Prostate gland (tissue), 2 donors: ENCODE data around the gene GM2A. TPM values are rescaled to one million over a fixed set of nuclear protein-coding genes. Genes with fewer than 3 reads are reported as not detected.

Experiments used
- DNase-seq: peaks from one replicate; pipeline ENCODE4 v3.0.0-alpha.2; 2019; ENCODE audit warnings: low spot score
- H3K27ac ChIP-seq, 2 donors: fragments of 200-600 bp; sonication (generic); 2 replicates each; pipeline ENCODE4 v1.5.1; 2017 to 2019
- H3K27me3 ChIP-seq: fragments of 200-600 bp; sonication (generic); replicated peaks from 2 replicates; pipeline ENCODE4 v1.5.1; 2019; ENCODE audit not compliant: insufficient read depth
- H3K36me3 ChIP-seq, 2 donors: fragments of 200-600 bp; sonication (generic); 1 replicate in 1 of 2; 2 replicates in 1 of 2; pipeline versions ENCODE4 v1.5.1 to v1.8.1; 2017 to 2019
- H3K4me1 ChIP-seq: fragments of 200-600 bp; sonication (generic); replicated peaks from 2 replicates; pipeline ENCODE4 v1.5.1; 2019
- H3K4me3 ChIP-seq, 2 donors: fragments of 200-600 bp; sonication (generic); 2 replicates each; pipeline ENCODE4 v1.5.1; 2017 to 2019
- H3K9me3 ChIP-seq: fragments of 200-600 bp; sonication (generic); 2 replicates; pipeline ENCODE4 v1.5.1; 2017
- POLR2A ChIP-seq: fragments of 450-650 bp; IDR thresholded peaks from one replicate; pipeline ENCODE4 v1.6.1; 2016; ENCODE audit warnings: antibody characterized with exemption, mild to moderate bottlenecking
- POLR2AphosphoS5 ChIP-seq: sonication (generic); formaldehyde crosslinking; IDR thresholded peaks from one replicate; pipeline ENCODE4 v1.6.1; 2017; ENCODE audit warnings: antibody characterized with exemption
- WGBS: methylation state at CpG from one replicate; pipeline ENCODE4 v1.1.5; 2018; 5-methylcytosine and 5-hydroxymethylcytosine counted together
- intact Hi-C: fragments of 100-400 bp; cut with DNase I; formaldehyde crosslinking; loops from one replicate; pipeline ENCODE4 v1.14.2; 2022
- total RNA-seq, 2 donors: library from RNA; depleted of rRNA; stranded (reverse); fragments of >200 nt; gene quantifications; one replicate each; pipeline ENCODE4 v1.1.0, GENCODE V29; 2016
- TF ChIP-seq, protein P1 (sequence below), 4 experiments: fragments of 200-600 bp in 2 of 4; fragments of 450-650 bp in 2 of 4; sonication (generic) in 2 of 4; IDR thresholded peaks; 1 replicate in 3 of 4; 2 replicates in 1 of 4; pipeline ENCODE4 v1.5.1; 2016 to 2019; ENCODE audit warnings: antibody characterized with exemption in 4 of 4, mild to moderate bottlenecking in 2 of 4, moderate library complexity in 2 of 4

GM2A gene
- total RNA-seq, 2 donors from 2014 or later = 48.9 to 60.0 TPM

GRCh38 chr5:151278845-151279244 lies 25.9 kb downstream of the GM2A start:
- Histone ChIP-seq H3K4me1 (no peaks in the 10 kb centered on the region), H3K27me3 (no peaks in the 10 kb centered on the region), H3K4me3 (no peak overlapping the region), H3K27ac (no peak overlapping the region), H3K9me3 (no peaks in the 10 kb centered on the region), H3K36me3 (no peaks in the 10 kb centered on the region)
- no peak for TF ChIP-seq POLR2A
- TF ChIP-seq, protein P1, sequence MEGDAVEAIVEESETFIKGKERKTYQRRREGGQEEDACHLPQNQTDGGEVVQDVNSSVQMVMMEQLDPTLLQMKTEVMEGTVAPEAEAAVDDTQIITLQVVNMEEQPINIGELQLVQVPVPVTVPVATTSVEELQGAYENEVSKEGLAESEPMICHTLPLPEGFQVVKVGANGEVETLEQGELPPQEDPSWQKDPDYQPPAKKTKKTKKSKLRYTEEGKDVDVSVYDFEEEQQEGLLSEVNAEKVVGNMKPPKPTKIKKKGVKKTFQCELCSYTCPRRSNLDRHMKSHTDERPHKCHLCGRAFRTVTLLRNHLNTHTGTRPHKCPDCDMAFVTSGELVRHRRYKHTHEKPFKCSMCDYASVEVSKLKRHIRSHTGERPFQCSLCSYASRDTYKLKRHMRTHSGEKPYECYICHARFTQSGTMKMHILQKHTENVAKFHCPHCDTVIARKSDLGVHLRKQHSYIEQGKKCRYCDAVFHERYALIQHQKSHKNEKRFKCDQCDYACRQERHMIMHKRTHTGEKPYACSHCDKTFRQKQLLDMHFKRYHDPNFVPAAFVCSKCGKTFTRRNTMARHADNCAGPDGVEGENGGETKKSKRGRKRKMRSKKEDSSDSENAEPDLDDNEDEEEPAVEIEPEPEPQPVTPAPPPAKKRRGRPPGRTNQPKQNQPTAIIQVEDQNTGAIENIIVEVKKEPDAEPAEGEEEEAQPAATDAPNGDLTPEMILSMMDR (IDR thresholded peaks at IDR 0.05) = no peak
- 81% methylated on average over 5 of the region's 5 CpGs for WGBS
- no peak for DNase-seq
- intact Hi-C loops = no loop called here

- intact Hi-C loops = no loop called here
- no peak for DNase-seq
- Histone ChIP-seq H3K4me1 (no peaks in the 10 kb centered on the region), H3K4me3 (no peak overlapping the region), H3K36me3 (no peaks in the 10 kb centered on the region), H3K27ac (no peak overlapping the region), H3K9me3 (no peaks in the 10 kb centered on the region), H3K27me3 (no peaks in the 10 kb centered on the region)
- WGBS = 92% methylated on average over 2 of the region's 2 CpGs
- TF ChIP-seq, protein P1 (IDR thresholded peaks at IDR 0.05) = no peak
- TF ChIP-seq POLR2AphosphoS5 (no peak), POLR2A (no peak)
These were observed 27.5 kb downstream of the GM2A start for GRCh38 chr5:151280443-151280842.

DNA sequence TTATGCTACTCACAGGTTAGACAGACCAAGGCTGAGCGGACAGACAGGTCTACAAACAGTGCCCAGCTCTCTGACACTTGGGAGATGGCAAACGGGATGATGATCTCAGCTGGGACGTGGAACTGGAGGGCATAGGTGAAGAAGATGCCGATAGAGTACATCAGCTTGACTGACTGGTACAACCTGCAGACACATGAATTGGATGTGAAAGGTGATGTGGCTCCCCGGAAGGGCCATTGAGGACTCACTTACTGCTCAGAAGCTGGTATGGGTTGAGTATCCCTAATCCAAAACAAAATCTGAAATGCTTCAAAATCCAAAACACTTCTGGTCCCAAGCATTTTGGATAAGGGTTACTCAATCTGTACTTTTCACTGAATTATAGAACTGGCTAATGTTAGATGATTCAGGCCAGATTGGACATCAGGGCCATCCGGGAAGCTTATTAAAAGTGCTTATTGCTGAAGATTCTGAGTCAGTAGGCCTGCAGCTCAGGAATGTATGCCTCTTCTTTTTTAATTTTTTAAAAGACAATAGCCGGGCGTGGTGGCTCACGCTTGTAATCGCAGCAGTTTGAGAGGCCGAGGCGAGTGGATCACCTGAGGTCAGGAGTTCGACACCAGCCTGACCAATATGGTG lies 28.1 kb downstream of the GM2A start:
- Histone ChIP-seq H3K27me3 (no peaks in the 10 kb centered on the region), H3K27ac (no peak overlapping the region), H3K4me1 (no peaks in the 10 kb centered on the region), H3K9me3 (no peaks in the 10 kb centered on the region), H3K36me3 (no peaks in the 10 kb centered on the region), H3K4me3 (no peak overlapping the region)
- intact Hi-C loops = no loop called here
- 97% methylated on average over 13 of the region's 13 CpGs for WGBS
- no peak for TF ChIP-seq POLR2A
- TF ChIP-seq, protein P1 (IDR thresholded peaks at IDR 0.05) = no peak
- no peak for TF ChIP-seq POLR2AphosphoS5
- DNase-seq = no peak

DNA sequence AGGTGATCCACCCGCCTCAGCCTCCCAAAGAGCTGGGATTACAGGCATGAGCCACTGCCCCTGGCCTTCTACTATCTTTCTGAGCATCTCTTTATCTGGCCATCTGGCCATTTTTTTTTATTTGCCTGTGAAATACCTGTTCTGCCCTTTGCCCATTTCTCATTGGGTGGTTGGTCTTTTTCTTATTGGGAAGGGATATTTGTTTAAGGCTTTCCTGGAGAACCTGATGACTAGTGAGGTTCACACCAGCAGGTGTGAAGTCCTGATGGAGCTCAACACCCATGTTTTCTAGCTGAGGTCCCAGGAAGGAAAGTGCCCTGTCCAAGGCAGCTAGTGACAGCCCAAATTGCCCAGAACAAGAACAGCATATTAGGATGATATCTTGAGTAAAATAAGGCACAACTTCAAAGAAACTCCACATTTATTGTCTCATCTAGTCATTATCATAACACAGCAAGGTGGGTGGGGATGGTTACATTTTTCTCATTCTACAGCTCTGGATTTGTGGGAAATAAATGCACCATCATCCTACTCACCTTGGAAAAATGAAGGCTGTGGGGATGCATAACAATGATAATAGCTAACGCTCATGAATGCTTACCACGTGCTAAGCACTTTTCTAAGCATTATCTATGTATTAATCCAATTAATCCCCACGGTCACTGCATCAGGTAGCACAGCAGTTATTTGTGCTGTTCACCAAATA lies 30.3 kb downstream of the GM2A start:
- Histone ChIP-seq H3K27ac (no peak overlapping the region), H3K4me3 (no peak overlapping the region), H3K27me3 (no peaks in the 10 kb centered on the region), H3K4me1 (no peaks in the 10 kb centered on the region), H3K36me3 (no peaks in the 10 kb centered on the region), H3K9me3 (no peaks in the 10 kb centered on the region)
- intact Hi-C loops = no loop called here
- TF ChIP-seq POLR2A = no peak
- TF ChIP-seq, protein P1 (IDR thresholded peaks at IDR 0.05) = no peak
- TF ChIP-seq POLR2AphosphoS5 = no peak
- WGBS = 85% methylated on average over 4 of the region's 4 CpGs
- no peak for DNase-seq

GRCh38 chr5:151284392-151284967 lies 31.5 kb downstream of the GM2A start:
- intact Hi-C loops = no loop called here
- no peak overlapping the region for H3K4me3 ChIP-seq
- DNase-seq = no peak
- no peaks in the 10 kb centered on the region for H3K27me3 ChIP-seq
- H3K9me3 ChIP-seq = no peaks in the 10 kb centered on the region
- WGBS = 64% methylated on average over 8 of the region's 8 CpGs
- H3K36me3 ChIP-seq = no peaks in the 10 kb centered on the region
- H3K4me1 ChIP-seq = no peaks in the 10 kb centered on the region
- no peak overlapping the region for H3K27ac ChIP-seq
- TF ChIP-seq POLR2AphosphoS5 = no peak
- TF ChIP-seq POLR2A = no peak
- TF ChIP-seq, protein P1 (IDR thresholded peaks at IDR 0.05) = no peak
